Tibial artery (tissue), 4 donors: Measurements from ENCODE around the gene SLC16A7.
A peak's percentile ranks its signal among the peaks of the same experiment; 100 is the strongest.

Experiments
- DNase-seq, 2 donors: peaks; one replicate each; pipeline ENCODE4 v3.0.0-alpha.2; 2019
- H3K27ac ChIP-seq, 2 donors: fragments of 200-600 bp; sonication (generic) in 1 of 2; 1 replicate in 1 of 2; 2 replicates in 1 of 2; pipeline ENCODE4 v1.5.1; 2018 to 2019; ENCODE audit warnings: mild to moderate bottlenecking in 1 of 2
- H3K27me3 ChIP-seq, 2 donors: fragments of 200-600 bp; sonication (generic) in 1 of 2; one replicate each; pipeline versions ENCODE4 v1.5.1 to v1.6.0; 2016 to 2019
- H3K36me3 ChIP-seq, 3 donors: fragments of 200-600 bp; sonication (generic) in 2 of 3; one replicate each; pipeline ENCODE4 v1.5.1; 2016 to 2019; ENCODE audit warnings: mild to moderate bottlenecking in 2 of 3
- H3K4me1 ChIP-seq, 4 donors: fragments of 200-600 bp; sonication (generic) in 2 of 4; 1 replicate in 3 of 4; 2 replicates in 1 of 4; pipeline ENCODE4 v1.5.1; 2016 to 2019
- H3K4me3 ChIP-seq, 2 donors: fragments of 200-600 bp; sonication (generic) in 1 of 2; 1 replicate in 1 of 2; 2 replicates in 1 of 2; pipeline ENCODE4 v1.5.1; 2018 to 2019; ENCODE audit warnings: mild to moderate bottlenecking in 2 of 2
- H3K9me3 ChIP-seq, 3 donors: fragments of 200-600 bp; sonication (generic) in 1 of 3; one replicate each; pipeline ENCODE4 v1.5.1; 2016 to 2019
- intact Hi-C: fragments of 100-400 bp; cut with DNase I; formaldehyde crosslinking; loops from one replicate; pipeline ENCODE4 v1.15.0; 2023; ENCODE audit warnings: low total_unique reads
- TF ChIP-seq, protein P1 (sequence below), 2 experiments: fragments of 200-600 bp in 1 of 2; fragments of 450-650 bp in 1 of 2; IDR thresholded peaks; one replicate each; pipeline ENCODE4 v1.5.1; 2017 to 2019; ENCODE audit warnings: antibody characterized with exemption in 2 of 2, mild to moderate bottlenecking in 1 of 2, moderate library complexity in 1 of 2

Gene SLC16A7, protein sequence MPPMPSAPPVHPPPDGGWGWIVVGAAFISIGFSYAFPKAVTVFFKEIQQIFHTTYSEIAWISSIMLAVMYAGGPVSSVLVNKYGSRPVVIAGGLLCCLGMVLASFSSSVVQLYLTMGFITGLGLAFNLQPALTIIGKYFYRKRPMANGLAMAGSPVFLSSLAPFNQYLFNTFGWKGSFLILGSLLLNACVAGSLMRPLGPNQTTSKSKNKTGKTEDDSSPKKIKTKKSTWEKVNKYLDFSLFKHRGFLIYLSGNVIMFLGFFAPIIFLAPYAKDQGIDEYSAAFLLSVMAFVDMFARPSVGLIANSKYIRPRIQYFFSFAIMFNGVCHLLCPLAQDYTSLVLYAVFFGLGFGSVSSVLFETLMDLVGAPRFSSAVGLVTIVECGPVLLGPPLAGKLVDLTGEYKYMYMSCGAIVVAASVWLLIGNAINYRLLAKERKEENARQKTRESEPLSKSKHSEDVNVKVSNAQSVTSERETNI

GRCh38 chr12:59595883-59596540 lies at the start of gene SLC16A7:
Gene SLC16A7, plus strand, starts transcription at chr12:59596029. Its CDS starts 108,773 bp downstream, at chr12:59704802.
- TF ChIP-seq, protein P1, sequence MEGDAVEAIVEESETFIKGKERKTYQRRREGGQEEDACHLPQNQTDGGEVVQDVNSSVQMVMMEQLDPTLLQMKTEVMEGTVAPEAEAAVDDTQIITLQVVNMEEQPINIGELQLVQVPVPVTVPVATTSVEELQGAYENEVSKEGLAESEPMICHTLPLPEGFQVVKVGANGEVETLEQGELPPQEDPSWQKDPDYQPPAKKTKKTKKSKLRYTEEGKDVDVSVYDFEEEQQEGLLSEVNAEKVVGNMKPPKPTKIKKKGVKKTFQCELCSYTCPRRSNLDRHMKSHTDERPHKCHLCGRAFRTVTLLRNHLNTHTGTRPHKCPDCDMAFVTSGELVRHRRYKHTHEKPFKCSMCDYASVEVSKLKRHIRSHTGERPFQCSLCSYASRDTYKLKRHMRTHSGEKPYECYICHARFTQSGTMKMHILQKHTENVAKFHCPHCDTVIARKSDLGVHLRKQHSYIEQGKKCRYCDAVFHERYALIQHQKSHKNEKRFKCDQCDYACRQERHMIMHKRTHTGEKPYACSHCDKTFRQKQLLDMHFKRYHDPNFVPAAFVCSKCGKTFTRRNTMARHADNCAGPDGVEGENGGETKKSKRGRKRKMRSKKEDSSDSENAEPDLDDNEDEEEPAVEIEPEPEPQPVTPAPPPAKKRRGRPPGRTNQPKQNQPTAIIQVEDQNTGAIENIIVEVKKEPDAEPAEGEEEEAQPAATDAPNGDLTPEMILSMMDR (IDR thresholded peaks at IDR 0.05) = no peak
- peak within 1 kb of the TSS; percentile 100 for H3K27ac ChIP-seq

GRCh38 chr12:59548930-59549329 lies 46.9 kb upstream of the SLC16A7 start:
- intact Hi-C loops = no loop called here
- H3K4me3 ChIP-seq = no peak overlapping the region
- no peaks in the 10 kb centered on the region for H3K27me3 ChIP-seq
- H3K27ac ChIP-seq = no peak overlapping the region
- DNase-seq = no peak
- H3K36me3 ChIP-seq = no peaks in the 10 kb centered on the region
- H3K4me1 ChIP-seq = no peaks in the 10 kb centered on the region
- H3K9me3 ChIP-seq = no peaks in the 10 kb centered on the region
- TF ChIP-seq, protein P1 (IDR thresholded peaks at IDR 0.05) = no peak

More at GRCh38 chr12:59595883-59596540, at the start of gene SLC16A7:
- peak; percentile 91 to 96 for DNase-seq
- Histone ChIP-seq H3K4me1 (peaks cover 0 to 38% (median 18%) of the 10 kb centered on the region in 4 donors), H3K4me3 (peak within 1 kb of the TSS; percentile 80 to 93), H3K36me3 (no peaks in the 10 kb centered on the region), H3K9me3 (no peaks in the 10 kb centered on the region), H3K27me3 (no peaks in the 10 kb centered on the region)
- intact Hi-C loops = loop anchor here (10.0 kb wide), 1 partner anchor 209 kb away; no protein-coding TSS in a partner anchor

DNA sequence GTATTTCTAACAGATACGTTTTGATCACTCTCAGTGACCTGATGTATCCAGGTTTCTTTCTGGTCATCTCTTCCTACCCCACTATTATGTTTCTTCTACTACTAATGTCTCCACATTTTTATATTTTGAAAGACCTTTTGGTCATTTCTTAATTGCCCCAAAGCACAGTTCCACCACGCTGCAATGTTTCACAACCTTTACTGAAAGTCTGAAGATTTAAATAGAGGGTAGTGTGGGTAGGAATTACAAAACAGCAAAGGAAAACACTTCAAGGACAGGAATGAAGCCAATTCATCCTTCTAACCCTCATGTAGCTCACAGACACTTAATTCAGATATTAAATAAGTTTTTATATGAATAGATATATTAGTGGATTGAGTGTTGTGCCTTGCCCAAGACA lies 36.1 kb upstream of the SLC16A7 start:
- H3K4me1 ChIP-seq = no peaks in the 10 kb centered on the region
- DNase-seq = no peak
- TF ChIP-seq, protein P1 (IDR thresholded peaks at IDR 0.05) = no peak
- intact Hi-C loops = no loop called here
- no peaks in the 10 kb centered on the region for H3K36me3 ChIP-seq
- no peak overlapping the region for H3K27ac ChIP-seq
- no peaks in the 10 kb centered on the region for H3K27me3 ChIP-seq
- no peaks in the 10 kb centered on the region for H3K9me3 ChIP-seq
- no peak overlapping the region for H3K4me3 ChIP-seq

DNA sequence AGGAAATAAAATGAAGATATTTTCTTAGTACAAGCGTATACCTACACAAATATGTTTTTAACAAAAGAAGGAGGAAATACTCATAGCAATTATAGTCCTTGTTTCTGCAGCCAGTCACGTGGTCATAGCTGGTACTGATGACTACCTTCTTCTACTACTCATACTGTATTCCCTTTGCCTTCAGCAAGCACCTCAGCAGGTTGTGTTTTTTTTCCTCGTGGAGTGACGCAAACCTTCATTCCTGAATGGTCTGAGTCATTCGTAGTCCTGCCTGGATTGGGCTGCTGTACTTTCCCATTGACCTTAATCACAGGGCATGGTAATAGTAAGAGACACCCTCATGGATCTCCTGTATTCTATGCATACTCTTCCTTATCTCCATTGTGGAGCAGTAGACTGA lies 25.7 kb upstream of the SLC16A7 start:
- Histone ChIP-seq H3K27ac (no peak overlapping the region), H3K27me3 (no peaks in the 10 kb centered on the region), H3K36me3 (no peaks in the 10 kb centered on the region), H3K9me3 (no peaks in the 10 kb centered on the region), H3K4me3 (no peak overlapping the region), H3K4me1 (peaks cover 0 to 9% (median 0%) of the 10 kb centered on the region in 4 donors)
- intact Hi-C loops = no loop called here
- no peak for DNase-seq
- TF ChIP-seq, protein P1 (IDR thresholded peaks at IDR 0.05) = no peak

GRCh38 chr12:59574406-59574805 lies 21.4 kb upstream of the SLC16A7 start:
- Histone ChIP-seq H3K27ac (no peak overlapping the region), H3K36me3 (no peaks in the 10 kb centered on the region), H3K4me3 (no peak overlapping the region), H3K27me3 (no peaks in the 10 kb centered on the region), H3K4me1 (peaks cover 0 to 11% (median 0%) of the 10 kb centered on the region in 4 donors), H3K9me3 (no peaks in the 10 kb centered on the region)
- intact Hi-C loops = no loop called here
- DNase-seq = no peak
- TF ChIP-seq, protein P1 (IDR thresholded peaks at IDR 0.05) = no peak
